Sciatic nerve (tissue), 2 donors: ENCODE results near the gene TM2D1. TPM values are rescaled to one million over a fixed set of nuclear protein-coding genes. Genes with fewer than 3 reads are reported as not detected.
"Not testable (repeated sequence)": the region's sequence is repeated elsewhere in the genome, so short reads cannot be mapped to it uniquely, and the experiment has no call there.

ENCODE experiments used
- ATAC-seq: fragments of 200-7000 bp; cut with Tn5 transposase; one replicate; pipeline ENCODE4 v1.9.1; 2020; ENCODE audit warnings: mild to moderate bottlenecking, moderate library complexity
- DNase-seq: peaks from one replicate; pipeline ENCODE4 v3.0.0-alpha.2; 2020; ENCODE audit warnings: low spot score
- intact Hi-C: fragments of 100-400 bp; cut with DNase I; formaldehyde crosslinking; loops from one replicate; pipeline ENCODE4 v1.14.2; 2022
- total RNA-seq: library from RNA; stranded (reverse); fragmentation: NEBNext Ultra II Directional; extraction: Animal tissue kit (Norgen Biotek cat#: 25700); gene quantifications from one replicate; pipeline ENCODE4 v1.2.1, GENCODE V29; 2021
- donor health status: DM: no; HTN: no; CAD: no.
- donor health status: DM: no; HTN: no; CAD: no.

The TM2D1 gene
- total RNA-seq, 1 donor from 2014 or later: 53.9 TPM

DNA sequence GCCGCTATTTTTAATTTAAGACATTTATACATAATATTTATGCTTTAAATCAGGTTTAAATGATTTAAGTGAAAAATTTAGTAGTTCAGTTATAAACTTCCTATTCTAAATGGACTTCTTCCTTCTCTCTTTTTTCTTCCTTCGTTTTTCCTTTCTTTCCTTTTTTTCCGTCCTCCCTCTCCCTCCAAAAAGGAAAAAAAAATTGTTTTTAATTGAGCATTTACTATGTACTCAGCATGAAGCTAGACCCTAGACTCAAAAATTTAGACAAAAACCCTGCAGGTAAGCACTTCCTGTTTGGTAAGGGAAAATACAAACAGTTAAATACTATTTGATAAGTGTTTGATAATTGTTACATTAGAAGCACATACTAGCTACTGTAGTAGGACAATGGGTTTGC is 2.6 kb upstream of the TM2D1 start:
- DNase-seq (no peak), ATAC-seq (no peak)
- intact Hi-C loops: no loop called here

DNA sequence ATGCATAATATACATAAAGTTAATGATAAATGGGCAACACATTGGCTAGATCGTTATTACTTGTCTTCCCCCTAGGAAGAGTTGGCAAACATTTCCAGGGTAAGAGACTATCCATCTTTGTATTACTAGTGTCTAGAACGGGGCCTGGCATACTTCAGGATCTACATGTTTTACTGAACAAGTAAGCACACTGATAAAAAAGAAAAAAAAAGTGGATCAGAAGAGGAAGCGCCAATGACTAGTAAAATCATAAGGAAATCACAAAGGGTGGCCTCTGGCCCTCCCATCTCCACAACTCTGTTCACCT is 482 bp downstream of the TM2D1 start:
- ATAC-seq: no peak
- intact Hi-C loops: no loop called here

DNA sequence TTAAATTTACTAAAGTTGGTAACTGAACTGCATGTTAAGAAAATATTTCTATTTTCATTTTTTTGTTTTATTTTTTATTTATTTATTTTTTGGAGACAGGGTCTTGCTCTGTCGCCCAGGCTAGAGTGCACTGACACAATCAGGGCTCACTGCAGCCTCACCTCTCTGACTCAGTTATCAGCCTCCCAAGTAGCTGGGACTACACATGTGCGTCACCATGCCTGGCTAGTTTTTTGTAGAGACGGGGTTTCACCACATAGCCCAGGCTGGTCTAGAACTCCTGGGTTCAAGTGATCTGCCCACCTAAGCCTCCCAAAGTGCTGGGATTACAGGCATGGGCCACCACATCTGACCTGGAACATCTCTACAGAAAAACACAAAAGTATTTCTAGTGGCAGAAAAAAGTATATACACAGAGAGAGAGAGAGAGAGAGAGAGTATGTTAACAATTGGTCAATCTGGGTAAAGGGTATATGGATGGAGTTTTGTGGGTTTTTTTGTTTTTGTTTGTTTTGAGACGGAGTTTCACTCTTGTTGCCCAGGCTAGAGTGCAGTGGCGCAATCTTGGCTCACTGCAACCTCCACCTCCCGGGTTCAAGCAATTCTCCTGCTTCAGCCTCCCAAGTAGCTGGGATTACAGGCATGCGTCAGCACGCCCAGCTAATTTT is 5.8 kb downstream of the TM2D1 start:
- intact Hi-C loops, ATAC-seq, DNase-seq: not testable (repeated sequence)

More for the DNA sequence above, 482 bp downstream of the TM2D1 start:
- no peak for DNase-seq

DNA sequence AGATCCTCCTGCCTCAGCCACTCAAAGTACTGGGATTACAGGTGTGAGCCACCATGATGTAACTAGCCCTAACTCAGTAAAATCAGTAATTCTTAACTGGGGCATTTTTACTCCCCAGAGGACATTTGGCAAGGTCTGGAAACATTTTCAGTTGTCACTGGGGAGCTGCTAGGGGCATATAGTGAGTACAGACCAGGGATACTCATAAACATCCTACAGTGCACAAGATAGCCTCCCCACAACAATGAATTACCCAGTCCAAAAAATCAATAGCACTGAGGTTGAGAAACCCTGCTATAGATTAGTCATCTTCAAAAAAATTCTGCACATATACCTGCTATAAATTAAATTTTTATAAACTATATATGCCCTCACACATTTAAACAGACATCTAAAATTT is 13.0 kb downstream of the TM2D1 start:
- ATAC-seq (no peak), DNase-seq (no peak)
- intact Hi-C loops: no loop called here

DNA sequence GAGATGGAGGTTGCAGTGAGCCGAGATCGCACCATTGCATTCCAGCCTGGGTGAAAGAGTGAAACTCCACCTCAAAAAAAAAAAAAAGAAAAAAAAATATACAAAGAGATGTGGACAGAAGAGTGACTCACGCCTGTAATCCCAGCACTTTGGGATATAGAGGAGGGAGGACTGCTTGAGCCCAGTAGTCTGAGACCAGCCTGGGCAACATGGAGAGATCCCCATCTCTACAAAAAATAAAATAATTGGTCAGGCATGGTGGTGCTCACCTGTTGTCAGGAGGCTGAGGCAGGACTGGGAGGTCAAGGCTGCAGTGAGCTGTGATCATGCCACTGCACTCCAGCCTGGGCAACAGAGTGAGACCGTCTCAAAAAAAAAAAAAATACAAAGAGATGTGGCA is 13.7 kb downstream of the TM2D1 start:
- intact Hi-C loops, ATAC-seq, DNase-seq: not testable (repeated sequence)

DNA sequence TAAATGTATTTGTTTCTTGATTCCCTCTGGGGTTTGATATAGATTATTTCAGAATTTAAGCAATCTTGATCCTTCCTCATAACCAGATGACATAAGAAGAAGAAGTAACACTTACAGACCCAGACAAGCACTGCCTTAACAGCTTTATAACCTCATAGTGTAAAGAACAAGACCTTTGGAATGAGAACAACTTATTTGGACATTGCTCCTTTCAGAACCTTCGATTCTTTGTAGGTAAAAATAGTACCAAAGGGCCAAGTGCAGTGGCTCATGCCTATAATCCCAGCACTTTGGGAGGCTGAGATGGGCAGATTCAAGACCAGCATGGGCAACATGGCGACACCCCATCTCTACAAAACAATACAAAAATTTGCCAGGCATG is 15.0 kb downstream of the TM2D1 start:
- DNase-seq (no peak), ATAC-seq (no peak)
- intact Hi-C loops: no loop called here

DNA sequence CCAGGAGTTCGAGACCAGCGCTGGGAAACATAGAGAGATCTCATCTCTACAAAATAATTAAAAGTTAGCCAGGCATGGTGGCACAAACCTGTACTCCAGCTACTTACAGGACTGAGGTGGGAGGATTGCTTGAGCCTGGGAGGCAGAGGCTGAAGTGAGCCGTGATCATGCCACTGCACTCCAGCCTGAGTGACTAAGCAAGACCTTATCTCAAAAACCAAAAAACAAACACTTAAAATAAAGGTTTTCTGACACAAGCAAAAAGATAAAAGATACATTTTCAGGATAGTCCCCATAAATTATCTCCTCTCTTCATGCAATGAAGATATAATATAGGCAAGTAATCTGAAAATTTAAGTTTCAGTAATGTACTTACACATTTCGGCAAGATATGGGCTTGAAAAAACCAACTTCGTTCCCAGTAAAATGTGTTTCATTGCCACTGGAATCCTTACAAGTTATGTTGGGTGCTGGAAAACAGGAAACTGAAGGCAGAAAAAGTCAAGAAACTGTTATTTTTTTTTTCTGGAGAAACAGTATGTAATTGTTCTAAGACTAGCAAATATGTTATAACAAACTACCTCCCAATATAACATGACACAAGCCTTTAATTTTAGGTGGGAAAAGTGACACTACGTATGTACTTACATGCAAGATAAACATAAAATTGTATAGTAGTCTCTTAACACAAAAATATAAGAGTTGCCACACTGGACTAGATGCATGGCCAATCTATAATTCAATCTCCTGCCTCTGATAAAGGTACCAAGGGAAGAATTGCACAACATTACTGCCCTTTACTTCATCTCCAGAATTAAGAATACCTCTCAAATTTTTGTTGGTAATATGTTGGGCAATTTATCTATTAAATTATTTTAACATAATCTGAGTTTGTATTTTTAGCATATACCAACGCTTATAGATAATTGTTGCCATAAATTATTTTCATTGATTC is 15.7 kb downstream of the TM2D1 start:
- intact Hi-C loops: no loop called here
- DNase-seq (no peak), ATAC-seq (no peak)

DNA sequence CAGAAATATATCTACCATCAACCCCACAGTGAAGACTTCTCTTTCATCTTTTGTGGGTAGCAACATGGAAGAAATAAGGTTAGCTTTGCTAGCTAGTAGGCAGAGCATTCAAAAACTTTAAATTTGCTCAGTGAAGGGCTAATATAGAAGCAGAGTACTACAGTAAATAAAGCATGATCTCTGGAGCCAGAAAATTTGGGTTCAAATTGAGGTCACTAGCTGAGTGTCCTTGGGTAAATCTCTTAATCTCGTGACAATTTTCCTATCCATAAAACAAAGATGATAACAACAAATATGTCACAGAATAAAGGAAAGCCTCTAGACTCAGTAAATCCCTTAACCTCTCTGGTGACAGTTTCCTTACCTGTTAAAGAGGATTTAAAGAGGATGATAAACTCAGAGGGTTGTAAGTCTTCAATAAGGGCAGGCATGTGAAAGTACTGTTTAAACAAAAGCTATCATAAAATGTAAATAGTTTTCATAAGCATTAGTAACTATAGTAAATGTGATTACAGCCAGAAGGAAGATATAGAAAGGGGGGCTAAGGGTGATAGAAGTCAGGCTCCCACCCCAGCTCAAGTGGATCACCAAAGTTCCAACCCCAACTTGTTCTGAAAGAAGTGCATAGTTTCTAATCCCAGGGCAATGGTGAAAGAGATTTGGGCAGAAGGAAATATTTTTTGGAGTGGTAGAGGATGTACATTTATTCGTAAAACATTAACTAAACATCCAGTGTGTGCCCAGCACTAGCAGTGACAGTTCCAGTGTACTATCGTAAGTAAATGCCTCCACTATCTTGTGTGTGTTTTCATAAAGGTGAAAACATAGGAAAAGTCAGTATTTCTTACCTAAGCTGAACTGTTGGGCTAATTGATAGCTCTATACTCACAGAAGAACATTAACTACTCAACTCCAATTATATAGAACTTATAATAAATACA is 24.8 kb downstream of the TM2D1 start:
- no peak for ATAC-seq
- intact Hi-C loops: no loop called here
- no peak for DNase-seq

DNA sequence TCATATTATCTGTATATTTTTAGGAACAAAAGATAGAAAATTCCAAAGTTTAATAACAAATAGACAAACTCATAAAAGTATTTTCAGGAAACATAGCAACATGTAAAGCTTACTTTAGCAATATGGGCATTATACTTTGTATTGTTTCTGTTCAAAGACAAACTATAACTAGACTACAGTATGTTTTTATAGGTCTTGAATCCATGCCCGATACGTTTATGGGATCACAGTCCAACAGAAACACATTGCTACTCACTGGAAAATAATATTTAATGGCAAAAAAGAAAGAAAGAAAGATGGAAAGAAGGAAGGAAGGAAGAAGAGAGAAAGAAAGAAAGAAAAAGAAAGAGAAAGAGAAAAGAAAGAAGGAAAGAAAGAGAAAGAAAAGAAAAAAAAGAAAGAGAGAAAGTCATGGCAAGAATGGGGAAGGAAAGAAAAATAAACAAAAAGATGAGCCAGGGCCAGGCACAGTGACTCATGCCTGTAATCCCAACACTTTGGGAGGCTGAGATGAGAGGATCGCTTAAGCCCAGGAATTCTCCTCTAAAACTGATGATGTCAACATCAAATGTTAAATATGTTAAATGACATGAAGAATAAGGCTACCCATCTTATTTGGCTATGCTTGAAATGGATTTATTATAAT is 32.7 kb downstream of the TM2D1 start:
- DNase-seq: no peak
- ATAC-seq: no peak
- intact Hi-C loops: no loop called here

DNA sequence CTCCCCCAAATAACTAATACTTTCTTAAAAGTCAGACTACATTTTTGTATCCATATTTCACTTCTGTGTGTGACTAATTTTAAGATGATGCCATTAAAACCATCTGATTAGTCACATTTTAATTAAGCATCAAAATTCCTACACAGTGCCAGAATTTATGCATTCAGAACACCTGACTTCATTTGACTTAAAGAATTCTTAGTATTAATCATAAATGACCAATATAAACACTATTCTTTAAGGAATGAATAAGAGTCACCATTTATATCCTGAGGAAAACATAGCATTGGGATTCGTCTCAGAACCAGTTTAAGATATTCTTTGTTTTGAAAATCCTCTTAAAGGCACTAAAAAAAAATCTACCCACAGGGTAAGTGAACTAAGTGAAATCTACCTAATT is 37.0 kb downstream of the TM2D1 start:
- ATAC-seq: no peak
- DNase-seq: no peak
- intact Hi-C loops: no loop called here

DNA sequence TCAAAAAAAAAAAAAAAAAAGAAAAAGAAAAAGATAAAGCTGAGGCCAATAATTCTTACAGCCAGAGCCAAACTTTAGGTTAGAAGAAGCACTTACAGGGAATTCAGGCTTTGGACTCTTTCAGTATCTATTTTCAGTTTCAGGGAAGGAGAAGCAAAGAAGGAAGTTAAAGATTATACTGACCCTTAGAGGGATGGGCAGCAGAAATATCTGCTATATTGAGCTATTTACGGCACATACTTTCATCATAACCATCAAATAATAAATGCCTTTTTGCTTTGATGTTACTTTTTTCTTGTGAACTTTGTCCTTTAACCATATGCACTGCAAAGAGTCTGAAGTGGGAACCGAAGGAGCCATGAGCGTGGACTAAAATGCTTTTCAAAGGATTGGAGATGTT is 42.0 kb downstream of the TM2D1 start:
- no peak for DNase-seq
- no peak for ATAC-seq
- intact Hi-C loops: no loop called here

DNA sequence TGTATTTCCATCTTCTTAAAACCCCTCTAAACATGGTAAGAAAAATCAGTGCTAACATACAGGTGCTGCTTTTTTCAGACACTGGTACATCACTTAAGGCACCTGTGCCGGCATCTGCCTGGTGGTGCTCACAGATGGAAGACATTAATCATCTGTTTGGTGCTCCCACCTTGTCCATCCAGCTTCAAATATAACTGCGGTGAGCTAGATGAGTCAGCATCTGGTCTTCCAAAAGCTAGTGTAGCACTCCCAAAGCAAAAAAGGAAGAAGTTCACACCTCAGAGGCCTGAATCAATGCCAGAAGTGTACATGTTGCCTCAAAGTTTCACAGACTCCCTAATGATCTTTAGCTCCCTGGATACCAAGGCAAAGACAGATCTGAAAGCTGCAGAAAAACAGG is 44.4 kb downstream of the TM2D1 start:
- ATAC-seq (no peak), DNase-seq (no peak)
- intact Hi-C loops: no loop called here

DNA sequence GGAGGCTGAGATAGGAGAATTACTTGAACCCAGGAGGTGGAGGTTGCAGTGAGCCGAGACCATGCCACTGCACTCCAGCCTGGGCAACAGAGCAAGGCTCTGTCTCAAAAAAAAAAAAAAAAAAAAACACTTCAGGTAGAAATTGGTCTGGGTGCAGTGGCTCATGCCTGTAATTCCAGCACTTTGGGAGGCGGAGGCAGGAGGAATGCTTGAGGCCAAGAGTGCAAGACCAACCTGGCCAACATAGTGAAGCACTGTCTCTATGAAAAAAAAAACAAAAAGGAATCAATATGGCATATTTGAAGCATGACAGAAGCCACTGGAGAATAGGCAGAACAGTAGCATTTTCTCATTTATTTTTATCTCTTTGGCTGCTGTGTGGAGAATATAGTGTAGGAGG is 48.1 kb downstream of the TM2D1 start:
- DNase-seq, intact Hi-C loops, ATAC-seq: not testable (repeated sequence)

DNA sequence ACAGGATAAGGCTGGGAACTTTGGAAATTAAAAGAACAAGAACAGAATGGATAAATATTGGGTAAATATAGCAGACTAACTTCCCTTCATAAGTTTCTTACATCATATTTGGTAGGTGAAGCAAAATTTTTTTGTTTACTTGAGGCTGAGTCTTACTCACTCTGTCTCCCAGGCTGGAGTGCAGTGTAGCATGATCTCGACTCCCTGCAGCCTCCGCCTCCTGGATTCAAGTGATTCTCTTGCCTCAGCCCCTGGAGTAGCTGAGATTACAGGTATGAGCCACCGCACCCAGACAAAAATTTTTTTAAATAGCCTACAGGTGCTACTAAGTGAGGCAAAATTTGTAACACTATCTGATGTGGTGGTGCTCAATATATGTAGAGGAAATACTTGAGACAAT is 50.7 kb downstream of the TM2D1 start:
- DNase-seq: no peak
- ATAC-seq: no peak
- intact Hi-C loops: no loop called here

DNA sequence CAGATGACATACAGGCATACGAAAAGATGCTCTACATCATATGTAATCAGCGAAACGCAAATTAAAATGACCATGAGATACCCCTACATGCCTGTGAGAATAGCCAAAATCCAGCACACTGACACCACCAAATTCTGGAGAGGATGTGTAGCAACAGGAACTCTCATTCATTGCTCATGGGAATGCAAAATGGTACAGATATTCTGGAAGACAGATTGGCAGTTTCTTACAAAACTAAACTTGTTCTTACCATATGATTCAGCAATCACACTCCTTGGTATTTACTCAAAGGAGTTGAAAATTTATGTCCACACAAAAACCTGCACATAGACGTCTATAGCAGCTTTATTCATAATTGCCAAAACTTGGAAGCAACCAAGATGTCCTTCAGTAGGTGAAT is 52.6 kb downstream of the TM2D1 start:
- DNase-seq: no peak
- ATAC-seq: no peak
- intact Hi-C loops: no loop called here

DNA sequence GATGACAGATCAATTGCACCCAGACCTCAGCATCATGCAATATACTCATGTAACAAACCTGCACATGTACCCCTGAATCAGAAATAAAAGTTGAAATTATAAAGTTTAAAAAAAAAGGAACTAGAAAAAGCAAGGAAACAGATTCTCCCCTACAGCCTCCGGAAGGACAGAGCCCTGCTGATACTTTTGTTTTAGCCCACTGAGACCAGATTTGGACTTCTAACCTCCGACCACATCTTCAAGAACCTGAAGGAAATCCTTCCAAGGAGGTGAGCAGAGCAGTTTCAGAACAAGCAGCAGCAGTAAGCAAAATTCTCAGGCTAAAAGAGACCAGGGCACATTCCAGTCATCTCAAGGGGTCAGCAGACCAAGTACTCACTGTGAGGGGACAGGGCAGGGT is 54.5 kb downstream of the TM2D1 start:
- intact Hi-C loops: no loop called here
- ATAC-seq: no peak
- no peak for DNase-seq

DNA sequence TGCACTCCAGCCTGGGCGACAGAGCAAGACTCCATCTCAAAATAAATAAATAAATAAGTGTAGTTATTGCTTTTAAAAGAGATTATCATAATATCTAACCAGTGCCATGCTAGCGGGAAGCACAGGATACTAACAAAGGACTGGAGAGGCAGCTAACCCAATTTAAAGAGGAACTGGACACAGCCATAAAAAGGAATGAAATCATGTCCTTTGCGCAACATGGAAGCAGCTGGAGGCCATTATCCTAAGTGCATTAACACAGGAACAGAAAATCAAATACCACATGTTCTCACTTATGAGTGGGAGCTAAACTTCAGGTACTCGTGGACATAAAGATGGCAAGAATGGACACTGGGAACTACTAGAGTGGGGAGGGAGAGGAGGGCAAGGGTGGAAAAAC is 54.9 kb downstream of the TM2D1 start:
- no peak for DNase-seq
- ATAC-seq: no peak
- intact Hi-C loops: no loop called here

DNA sequence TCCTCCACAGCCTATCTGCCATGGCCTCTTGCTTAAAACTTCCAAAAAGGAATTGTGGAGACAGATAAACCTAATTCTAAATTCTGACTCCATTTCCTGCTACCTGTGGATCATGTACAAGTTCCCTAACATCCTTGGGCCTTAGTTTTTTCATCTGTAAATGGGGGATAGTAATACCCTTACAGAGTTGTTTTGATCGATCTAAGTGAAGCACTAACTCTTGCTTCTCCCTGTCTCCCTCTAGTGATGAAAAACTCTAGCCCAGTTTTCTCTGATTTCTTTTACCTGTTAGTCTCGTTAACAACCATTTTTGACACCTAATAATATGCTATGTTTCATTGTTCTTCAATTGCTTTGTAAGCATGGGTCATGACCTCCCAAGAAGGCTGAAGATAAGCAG is 65.9 kb downstream of the TM2D1 start:
- ATAC-seq (no peak), DNase-seq (no peak)
- intact Hi-C loops: no loop called here

DNA sequence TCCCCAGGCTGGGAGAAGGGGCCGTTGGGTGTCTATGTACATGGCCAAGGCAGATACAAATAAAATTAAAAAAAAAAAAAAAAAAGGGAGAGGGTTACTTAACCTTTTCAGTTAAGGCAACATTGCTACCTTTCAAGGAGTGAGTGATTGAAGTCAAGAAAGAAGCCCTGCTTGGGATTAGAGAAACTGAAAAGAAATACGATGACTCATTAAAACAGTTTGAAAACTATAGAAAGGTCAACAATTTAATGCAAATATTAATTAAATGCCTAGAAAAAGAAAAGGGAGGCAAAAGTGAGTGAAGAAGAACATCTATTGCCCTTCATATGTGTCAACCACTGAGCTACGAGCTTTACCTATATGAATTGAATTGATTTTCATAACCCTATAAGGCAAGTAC is 69.5 kb downstream of the TM2D1 start:
- no peak for ATAC-seq
- intact Hi-C loops: no loop called here
- DNase-seq: no peak
